Fibroblast of lung (primary cell): Measurements from ENCODE around the gene YIPF2. TPM values are rescaled to one million over a fixed set of nuclear protein-coding genes. Genes with fewer than 3 reads are reported as not detected.

ENCODE experiments used
- DNase-seq, 2 donors: peaks; one replicate each; pipeline versions ENCODE4 v3.0.0 to v3.0.0-alpha.2; 2010; ENCODE audit warnings: low read depth in 2 of 2
- H2AFZ ChIP-seq: 2 replicates; pipeline ENCODE4 v1.5.1; 2012; ENCODE audit warnings: low read length, control low read depth, inconsistent platforms
- H3K27ac ChIP-seq: 2 replicates; pipeline ENCODE4 v1.5.1; 2011; ENCODE audit warnings: low read length, control low read depth; ENCODE audit not compliant: insufficient read depth
- H3K27me3 ChIP-seq: 2 replicates; pipeline ENCODE4 v1.5.1; 2011; ENCODE audit warnings: mild to moderate bottlenecking, low read length; ENCODE audit not compliant: control insufficient read depth, insufficient read depth
- H3K36me3 ChIP-seq: 2 replicates; pipeline ENCODE4 v1.5.1; 2011; ENCODE audit warnings: low read length; ENCODE audit not compliant: control insufficient read depth, insufficient read depth
- H3K4me1 ChIP-seq: 2 replicates; pipeline ENCODE4 v1.5.1; 2011; ENCODE audit warnings: low read length; ENCODE audit not compliant: control insufficient read depth, insufficient read depth; ENCODE audit errors: extremely low read depth
- H3K4me2 ChIP-seq: 2 replicates; pipeline ENCODE4 v1.5.1; 2011; ENCODE audit warnings: low read length, control low read depth; ENCODE audit not compliant: insufficient read depth; ENCODE audit errors: extremely low read depth
- H3K4me3 ChIP-seq, 4 experiments: fragments of 200-600 bp in 1 of 4; sonication (generic) in 1 of 4; replicated peaks in 1 of 4; 2 replicates each; pipeline ENCODE4 v1.5.1; 2011 to 2016; ENCODE audit warnings: low read length in 4 of 4, low read depth in 3 of 4, mild to moderate bottlenecking in 3 of 4, control low read depth in 2 of 4, inconsistent platforms in 1 of 4, mixed read lengths in 1 of 4; ENCODE audit not compliant: insufficient read depth in 1 of 4; ENCODE audit errors: control extremely low read depth in 1 of 4
- H3K79me2 ChIP-seq: 2 replicates; pipeline ENCODE4 v1.5.1; 2012; ENCODE audit warnings: mild to moderate bottlenecking, low read length, inconsistent platforms; ENCODE audit not compliant: control insufficient read depth, insufficient read depth
- H3K9ac ChIP-seq: 2 replicates; pipeline ENCODE4 v1.5.1; 2011; ENCODE audit warnings: mild to moderate bottlenecking, low read length, control low read depth; ENCODE audit not compliant: insufficient read depth
- H3K9me3 ChIP-seq: 2 replicates; pipeline ENCODE4 v1.5.1; 2012; ENCODE audit warnings: low read depth, low read length; ENCODE audit not compliant: control insufficient read depth, insufficient read depth
- H4K20me1 ChIP-seq: 2 replicates; pipeline ENCODE4 v1.5.1; 2011; ENCODE audit warnings: low read length; ENCODE audit not compliant: control insufficient read depth, insufficient read depth; ENCODE audit errors: extremely low read depth
- EZH2 ChIP-seq: IDR thresholded peaks from 2 replicates; pipeline ENCODE4 v1.5.1; 2012; ENCODE audit warnings: low read length, control low read depth, mild to moderate bottlenecking; ENCODE audit errors: missing control alignments
- polyA plus RNA-seq, 2 donors: library from polyadenylated mRNA; depleted of rRNA in 1 of 2; stranded (reverse) in 1 of 2; unstranded in 1 of 2; fragments of >200 nt; gene quantifications; 2 replicates each; pipeline ENCODE4 v1.2.1, GENCODE V29; 2011 to 2012; ENCODE audit warnings: missing spikeins in 1 of 2
- total RNA-seq: library from RNA; depleted of rRNA; stranded (reverse); fragments of >200 nt; gene quantifications from 2 replicates; pipeline ENCODE4 v1.2.1, GENCODE V29; 2014
- TF ChIP-seq, protein P1 (sequence below), 2 donors: IDR thresholded peaks in 1 of 2; conservative IDR thresholded peaks in 1 of 2; 1 replicate in 1 of 2; 2 replicates in 1 of 2; pipeline ENCODE4 v1.5.1; 2011 to 2012; ENCODE audit warnings: low read length in 2 of 2, control low read depth in 1 of 2, inconsistent platforms in 1 of 2, low read depth in 1 of 2, mild to moderate bottlenecking in 1 of 2

YIPF2 gene
- total and polyA plus RNA-seq, 2 donors (not counting 1 experiment from before 2014, with no cell fraction given), result 41.5 to 118 TPM

DNA sequence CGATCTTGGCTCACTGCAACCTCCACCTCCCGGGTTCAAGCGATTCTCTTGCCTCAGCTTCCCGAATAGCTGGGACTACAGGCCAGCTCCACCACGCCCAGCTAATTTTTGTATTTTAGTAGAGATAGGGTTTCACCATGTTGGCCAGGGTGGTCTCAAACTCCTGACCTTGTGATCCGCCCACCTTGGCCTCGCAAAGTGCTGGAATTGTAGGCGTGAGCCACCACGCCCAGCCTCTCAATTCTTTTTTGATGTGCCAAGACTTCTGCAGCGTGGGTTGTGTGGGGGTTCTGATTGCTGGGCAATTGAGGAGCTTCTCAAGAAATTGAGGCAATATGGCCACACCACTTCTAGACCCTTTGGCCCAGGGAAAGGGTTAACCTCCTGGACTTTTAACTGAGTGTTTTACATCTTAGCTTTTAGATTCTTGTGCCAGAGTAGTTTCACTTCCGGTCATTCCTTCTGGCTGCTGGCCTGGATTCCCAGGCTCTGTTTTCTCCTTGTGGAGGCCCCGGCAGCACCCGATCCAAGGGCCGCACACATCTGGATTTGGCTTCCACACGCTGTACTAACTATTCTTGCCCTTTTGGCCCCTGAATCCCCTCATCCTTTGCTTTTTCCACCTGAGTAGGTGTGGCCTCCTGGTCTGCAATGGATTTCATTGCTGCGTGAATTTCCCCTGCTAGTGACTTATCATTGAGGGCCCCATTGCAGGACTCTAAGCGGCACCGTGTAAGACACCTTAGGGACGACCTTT, 47.1 kb upstream of the YIPF2 start:
- no peak overlapping the region for H3K9ac ChIP-seq
- no peaks in the 10 kb centered on the region for H4K20me1 ChIP-seq
- H3K27ac ChIP-seq, result peak overlapping the region; percentile 43
- peaks cover 82% of the 10 kb centered on the region for H3K79me2 ChIP-seq
- no peaks in the 10 kb centered on the region for H3K27me3 ChIP-seq
- peak; percentile 59 to 77 for DNase-seq
- H3K4me1 ChIP-seq, result peaks cover 12% of the 10 kb centered on the region
- peak overlapping the region; percentile 74 for H3K4me2 ChIP-seq
- no peaks in the 10 kb centered on the region for H3K36me3 ChIP-seq
- peak overlapping the region in 2 of 4 experiments; percentile 25 to 30 for H3K4me3 ChIP-seq
- no peaks in the 10 kb centered on the region for H3K9me3 ChIP-seq
- no peak overlapping the region for H2AFZ ChIP-seq
- TF ChIP-seq EZH2, result no peak
- TF ChIP-seq, protein P1, sequence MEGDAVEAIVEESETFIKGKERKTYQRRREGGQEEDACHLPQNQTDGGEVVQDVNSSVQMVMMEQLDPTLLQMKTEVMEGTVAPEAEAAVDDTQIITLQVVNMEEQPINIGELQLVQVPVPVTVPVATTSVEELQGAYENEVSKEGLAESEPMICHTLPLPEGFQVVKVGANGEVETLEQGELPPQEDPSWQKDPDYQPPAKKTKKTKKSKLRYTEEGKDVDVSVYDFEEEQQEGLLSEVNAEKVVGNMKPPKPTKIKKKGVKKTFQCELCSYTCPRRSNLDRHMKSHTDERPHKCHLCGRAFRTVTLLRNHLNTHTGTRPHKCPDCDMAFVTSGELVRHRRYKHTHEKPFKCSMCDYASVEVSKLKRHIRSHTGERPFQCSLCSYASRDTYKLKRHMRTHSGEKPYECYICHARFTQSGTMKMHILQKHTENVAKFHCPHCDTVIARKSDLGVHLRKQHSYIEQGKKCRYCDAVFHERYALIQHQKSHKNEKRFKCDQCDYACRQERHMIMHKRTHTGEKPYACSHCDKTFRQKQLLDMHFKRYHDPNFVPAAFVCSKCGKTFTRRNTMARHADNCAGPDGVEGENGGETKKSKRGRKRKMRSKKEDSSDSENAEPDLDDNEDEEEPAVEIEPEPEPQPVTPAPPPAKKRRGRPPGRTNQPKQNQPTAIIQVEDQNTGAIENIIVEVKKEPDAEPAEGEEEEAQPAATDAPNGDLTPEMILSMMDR (conservative IDR thresholded peaks at IDR 0.05 in 1 of 2, IDR thresholded peaks at IDR 0.05 in 1 of 2; ENCODE audit: low read depth in 1 of 2, low read length in 2 of 2), result no peak

DNA sequence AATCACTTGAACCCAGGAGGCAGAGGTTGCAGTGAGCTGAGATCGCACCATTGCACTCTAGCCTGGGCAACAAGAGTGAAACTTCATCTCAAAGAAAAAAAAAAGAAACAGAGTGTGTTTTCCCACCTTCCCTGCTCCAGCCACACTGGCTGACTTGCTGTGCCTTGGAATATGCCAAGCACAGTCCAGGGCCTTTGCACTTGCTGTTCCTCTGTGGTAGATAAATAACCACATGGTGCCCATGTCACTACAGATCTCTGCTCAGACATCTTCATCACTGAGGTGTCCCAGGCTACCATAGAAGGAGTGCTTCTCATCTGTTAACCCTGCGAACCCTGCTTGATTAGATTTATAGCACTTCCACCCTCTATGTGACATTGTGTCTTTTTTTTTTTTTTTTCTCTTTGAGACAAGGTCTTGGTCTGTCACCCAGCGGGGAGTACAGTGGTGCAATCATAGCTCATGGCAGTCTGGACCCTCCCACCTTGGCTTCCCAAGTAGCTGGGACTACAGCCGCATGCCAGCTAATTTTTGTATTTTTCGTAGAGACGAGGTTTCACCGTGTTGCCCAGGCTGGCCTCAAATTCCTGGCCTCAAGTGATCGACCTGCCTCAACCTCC, 42.8 kb upstream of the YIPF2 start:
- no peaks in the 10 kb centered on the region for H4K20me1 ChIP-seq
- H2AFZ ChIP-seq, result no peak overlapping the region
- no peak overlapping the region for H3K4me3 ChIP-seq
- no peaks in the 10 kb centered on the region for H3K36me3 ChIP-seq
- no peaks in the 10 kb centered on the region for H3K9me3 ChIP-seq
- H3K4me1 ChIP-seq, result peaks cover 9% of the 10 kb centered on the region
- no peak overlapping the region for H3K27ac ChIP-seq
- no peak for TF ChIP-seq EZH2
- TF ChIP-seq, protein P1 (conservative IDR thresholded peaks at IDR 0.05 in 1 of 2, IDR thresholded peaks at IDR 0.05 in 1 of 2; ENCODE audit: low read depth in 1 of 2, low read length in 2 of 2), result no peak
- no peaks in the 10 kb centered on the region for H3K27me3 ChIP-seq
- DNase-seq, result no peak
- H3K79me2 ChIP-seq, result peaks cover 79% of the 10 kb centered on the region
- H3K4me2 ChIP-seq, result no peak overlapping the region
- no peak overlapping the region for H3K9ac ChIP-seq

DNA sequence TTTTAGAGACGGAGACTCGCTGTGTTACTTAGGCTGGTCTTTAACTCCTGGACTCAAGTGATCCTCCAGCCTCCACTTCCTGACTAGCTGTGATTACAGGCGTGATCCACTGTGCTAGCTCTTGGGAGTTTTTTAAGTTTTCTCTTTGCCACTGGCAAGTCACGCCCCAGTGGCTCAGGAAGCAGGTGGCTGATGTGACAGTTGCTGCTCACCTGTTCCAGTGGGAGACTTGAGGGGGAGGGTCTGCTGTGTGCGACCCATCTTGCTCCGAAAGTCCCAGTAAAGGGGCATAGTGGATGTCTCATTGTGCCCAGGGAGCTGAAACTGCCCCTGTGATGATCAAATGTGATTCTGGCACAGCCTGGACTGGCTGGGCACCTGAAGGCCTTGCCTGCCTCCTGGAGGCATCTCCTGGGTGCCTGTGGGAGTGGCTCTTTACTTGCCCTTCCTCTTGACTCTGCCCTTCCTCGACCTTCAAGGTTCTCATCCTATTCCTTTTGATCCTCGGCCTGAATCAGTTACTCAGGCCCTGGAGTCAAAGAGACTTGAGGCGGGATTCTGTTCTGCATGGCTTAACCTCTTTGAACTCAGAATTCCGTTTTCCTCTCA, 40.2 kb upstream of the YIPF2 start:
- DNase-seq, result no peak
- H2AFZ ChIP-seq, result no peak overlapping the region
- H3K79me2 ChIP-seq, result peaks cover 81% of the 10 kb centered on the region
- no peak overlapping the region for H3K4me2 ChIP-seq
- H3K9me3 ChIP-seq, result no peaks in the 10 kb centered on the region
- H4K20me1 ChIP-seq, result no peaks in the 10 kb centered on the region
- H3K4me3 ChIP-seq, result no peak overlapping the region
- no peak for TF ChIP-seq EZH2
- TF ChIP-seq, protein P1 (conservative IDR thresholded peaks at IDR 0.05 in 1 of 2, IDR thresholded peaks at IDR 0.05 in 1 of 2; ENCODE audit: low read depth in 1 of 2, low read length in 2 of 2), result no peak
- H3K4me1 ChIP-seq, result no peaks in the 10 kb centered on the region
- no peak overlapping the region for H3K9ac ChIP-seq
- H3K36me3 ChIP-seq, result peaks cover 1% of the 10 kb centered on the region
- no peaks in the 10 kb centered on the region for H3K27me3 ChIP-seq
- H3K27ac ChIP-seq, result no peak overlapping the region
